Activated effector memory CD4-positive, alpha-beta T cell treated with anti-CD3 and anti-CD28 coated beads, Interleukin-2, amount 50 U/mL, for 16 hours (primary cell): ENCODE measurements around the gene TOP3A.
A peak's percentile ranks its signal among the peaks of the same experiment; 100 is the strongest.

ENCODE experiments used
- DNase-seq: peaks from one replicate; pipeline ENCODE4 v3.0.0-alpha.2; 2020

The TOP3A gene

GRCh38 chr17:18253947-18254821 lies 60.6 kb downstream of the TOP3A start:
- DNase-seq: no peak

- no peak for DNase-seq
Observed at GRCh38 chr17:18253187-18253884, 61.5 kb downstream of the TOP3A start.

- DNase-seq: no peak
Observed at GRCh38 chr17:18252160-18252559, 62.6 kb downstream of the TOP3A start.

- DNase-seq: no peak
Observed at GRCh38 chr17:18251204-18251603, 63.6 kb downstream of the TOP3A start.

GRCh38 chr17:18250708-18251107 lies 64.1 kb downstream of the TOP3A start:
- DNase-seq: no peak

- DNase-seq: no peak
Observed at GRCh38 chr17:18250259-18250658, 64.5 kb downstream of the TOP3A start.

GRCh38 chr17:18248811-18249210 lies 66.0 kb downstream of the TOP3A start:
- no peak for DNase-seq

GRCh38 chr17:18248300-18248731 lies 66.5 kb downstream of the TOP3A start:
- DNase-seq: peak; percentile 84

- DNase-seq: no peak
Observed at GRCh38 chr17:18247613-18248001, 67.2 kb downstream of the TOP3A start.

- DNase-seq: peak; percentile 74
Observed at GRCh38 chr17:18246880-18247612, 67.7 kb downstream of the TOP3A start.

GRCh38 chr17:18246109-18246725 lies 68.6 kb downstream of the TOP3A start:
- DNase-seq: no peak

GRCh38 chr17:18245038-18245776 lies 69.6 kb downstream of the TOP3A start:
- no peak for DNase-seq

- no peak for DNase-seq
Observed at GRCh38 chr17:18241229-18241871, 73.4 kb downstream of the TOP3A start.

GRCh38 chr17:18240449-18240848 lies 74.3 kb downstream of the TOP3A start:
- no peak for DNase-seq

GRCh38 chr17:18238299-18238698 lies 76.5 kb downstream of the TOP3A start:
- no peak for DNase-seq

GRCh38 chr17:18237461-18237860 lies 77.3 kb downstream of the TOP3A start:
- DNase-seq: no peak

GRCh38 chr17:18236494-18236893 lies 78.3 kb downstream of the TOP3A start:
- no peak for DNase-seq

- peak; percentile 70 for DNase-seq
Observed at GRCh38 chr17:18235743-18236256, 79.0 kb downstream of the TOP3A start.

- DNase-seq: no peak
Observed at GRCh38 chr17:18234853-18235380, 79.9 kb downstream of the TOP3A start.

GRCh38 chr17:18233803-18234518 lies 80.8 kb downstream of the TOP3A start:
- DNase-seq: no peak

GRCh38 chr17:18231164-18231563 lies 83.6 kb downstream of the TOP3A start:
- no peak for DNase-seq
